Panc1 (cell line): Measurements from ENCODE around the gene TRAM2. TPM values are rescaled to one million over a fixed set of nuclear protein-coding genes. Genes with fewer than 3 reads are reported as not detected.
A peak's percentile ranks its signal among the peaks of the same experiment; 100 is the strongest.

Experiments
- ATAC-seq: fragments of 200-7000 bp; cut with Tn5 transposase; 2 replicates; pipeline ENCODE4 v1.9.1; 2020; ENCODE audit warnings: mild to moderate bottlenecking, moderate library complexity
- BruUV-seq: library from RNA; stranded (reverse); fragments of 400-500 nt; replicated peaks from 2 replicates; lab custom pipeline; 2021; lab: Mats Ljungman, UMichigan
- CTCF ChIA-PET: fragments of 300-600 bp; sonication (Branson Sonifier 250); formaldehyde crosslinking; loops from one replicate; lab custom pipeline; 2022; ENCODE audit warnings: antibody characterized with exemption; lab: Charles Lee
- POLR2A ChIA-PET: fragments of 300-600 bp; sonication (Branson Sonifier 250); formaldehyde crosslinking; loops from one replicate; lab custom pipeline; 2022; ENCODE audit warnings: antibody characterized with exemption; lab: Charles Lee
- DNase-seq: peaks from one replicate; pipeline ENCODE4 v3.0.0-alpha.2; 2010; ENCODE audit warnings: low read depth, low spot score
- H3K27ac ChIP-seq: 2 replicates; pipeline ENCODE4 v1.5.1; 2011; ENCODE audit warnings: mild to moderate bottlenecking, low read length, inconsistent platforms
- H3K27me3 ChIP-seq: fragments of 200-500 bp; sonication (Bioruptor generic); 2 replicates; pipeline ENCODE4 v1.6.0; 2014; ENCODE audit warnings: low read length, inconsistent platforms; ENCODE audit not compliant: control insufficient read depth, insufficient read depth
- H3K36me3 ChIP-seq: fragments of 200-500 bp; sonication (Bioruptor generic); 2 replicates; pipeline ENCODE4 v1.5.1; 2014; ENCODE audit warnings: inconsistent platforms, mild to moderate bottlenecking, low read length, moderate library complexity; ENCODE audit not compliant: control insufficient read depth, insufficient read depth
- H3K4me1 ChIP-seq: 2 replicates; pipeline ENCODE4 v1.5.1; 2011; ENCODE audit warnings: inconsistent platforms, mild to moderate bottlenecking, low read length, moderate library complexity; ENCODE audit not compliant: control insufficient read depth, insufficient read depth
- H3K4me3 ChIP-seq, 2 experiments: 2 replicates each; pipeline ENCODE4 v1.5.1; 2011 to 2012; ENCODE audit warnings: low read depth in 2 of 2, low read length in 2 of 2, mild to moderate bottlenecking in 2 of 2, inconsistent platforms in 1 of 2, moderate library complexity in 1 of 2
- H3K9me3 ChIP-seq: fragments of 200-500 bp; sonication (Bioruptor generic); 2 replicates; pipeline ENCODE4 v1.5.1; 2014; ENCODE audit warnings: low read depth, mild to moderate bottlenecking, inconsistent platforms, low read length, moderate library complexity; ENCODE audit not compliant: control insufficient read depth, insufficient read depth
- CTCF ChIP-seq: fragments of 450-650 bp; IDR thresholded peaks from 2 replicates; pipeline ENCODE4 v1.5.1; 2017; ENCODE audit warnings: mild to moderate bottlenecking
- POLR2AphosphoS5 ChIP-seq: IDR thresholded peaks from 2 replicates; pipeline ENCODE4 v1.6.1; 2012; ENCODE audit warnings: mild to moderate bottlenecking, low read depth, low read length, moderate library complexity
- REST ChIP-seq, 2 experiments: IDR thresholded peaks; 2 replicates each; pipeline ENCODE4 v1.6.1; 2011 to 2012; ENCODE audit warnings: low read depth in 2 of 2, control low read depth in 1 of 2, low read length in 1 of 2, mild to moderate bottlenecking in 1 of 2, moderate library complexity in 1 of 2; ENCODE audit not compliant: insufficient read depth in 1 of 2
- SIN3A ChIP-seq: IDR thresholded peaks from 2 replicates; pipeline ENCODE4 v1.6.1; 2012; ENCODE audit warnings: low read depth, mild to moderate bottlenecking, low read length, moderate library complexity, borderline replicate concordance; ENCODE audit not compliant: insufficient read depth
- TCF7L2 ChIP-seq: IDR thresholded peaks from 2 replicates; pipeline ENCODE4 v1.6.1; 2011; ENCODE audit warnings: mild to moderate bottlenecking, low read depth, low read length, inconsistent platforms
- in situ Hi-C: cut with HindIII; loops from 2 replicates; pipeline ENCODE4 v1.10.0; 2016; ENCODE audit warnings: low sequenced_read_pairs, low pct_unique_long_range_greater_than_20kb
- intact Hi-C: fragments of 100-400 bp; cut with micrococcal nuclease; formaldehyde crosslinking; loops from one replicate; pipeline ENCODE4 v1.10.0; 2022; ENCODE audit not compliant: unreplicated experiment
- total RNA-seq: library from RNA; stranded (reverse); gene quantifications from one replicate; pipeline ENCODE4 v1.2.1, GENCODE V29; 2021; ENCODE audit not compliant: unreplicated experiment

Gene TRAM2
- total RNA-seq, 1 experiment from 2014 or later, result 56.7 TPM

GRCh38 chr6:52538901-52539354 lies 37.9 kb downstream of the TRAM2 start:
- ChIA-PET CTCF (no interaction called here), POLR2A (no interaction called here)
- peak overlapping the region; percentile 64 for H3K27ac ChIP-seq

DNA sequence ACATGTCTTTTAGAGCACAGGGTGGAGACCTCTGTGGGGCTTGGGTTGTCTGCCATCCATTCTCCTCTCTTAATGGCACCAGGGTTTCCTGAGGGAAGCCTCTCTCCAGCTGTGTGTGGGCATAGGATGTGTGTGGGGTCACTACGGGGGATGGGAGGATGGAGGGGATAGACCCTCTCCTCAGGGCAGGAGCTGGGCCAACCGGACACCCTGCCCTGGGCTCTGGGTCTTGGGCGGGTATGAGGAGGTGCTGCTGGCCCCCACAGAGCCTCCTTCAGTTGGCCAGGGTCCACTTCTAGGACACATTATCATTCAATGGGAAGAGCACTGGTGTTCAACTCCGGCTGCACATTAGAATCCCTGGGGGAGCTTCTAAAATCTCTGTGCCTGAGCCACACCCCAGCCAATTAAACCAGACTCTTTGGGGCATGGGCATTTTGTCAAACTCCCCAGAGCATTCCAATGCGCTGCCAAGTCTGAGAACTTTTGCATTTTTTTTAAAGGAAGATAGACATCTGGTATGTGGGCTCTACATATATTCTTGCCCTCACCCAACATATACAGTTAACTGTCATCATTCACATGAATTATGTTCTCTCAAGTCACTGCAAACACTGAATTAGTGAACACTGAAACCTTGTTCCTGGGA lies 38.5 kb downstream of the TRAM2 start:
- in situ Hi-C loops (no loop called here), intact Hi-C loops (no loop called here)
- H3K27me3 ChIP-seq, result no peaks in the 10 kb centered on the region
- H3K27ac ChIP-seq, result peak overlapping the region; percentile 69
- POLR2A ChIA-PET, result no interaction called here
- no peak for TF ChIP-seq POLR2AphosphoS5
- ATAC-seq, result no peak
- no peak for DNase-seq
- no TSS peak for BruUV-seq
- H3K36me3 ChIP-seq, result no peaks in the 10 kb centered on the region; the same call in 1 of the 2 replicates
- peaks cover 69% of the 10 kb centered on the region for H3K4me1 ChIP-seq
- no peak overlapping the region for H3K4me3 ChIP-seq
- CTCF ChIA-PET, result no interaction called here
- no peaks in the 10 kb centered on the region for H3K9me3 ChIP-seq

More at GRCh38 chr6:52538901-52539354, 37.9 kb downstream of the TRAM2 start:
- intact Hi-C loops, result no loop called here
- Histone ChIP-seq H3K36me3 (no peaks in the 10 kb centered on the region), H3K9me3 (no peaks in the 10 kb centered on the region), H3K4me1 (peaks cover 74% of the 10 kb centered on the region), H3K4me3 (no peak overlapping the region), H3K27me3 (no peaks in the 10 kb centered on the region)
- in situ Hi-C loops, result no loop called here
- DNase-seq (no peak), ATAC-seq (no peak)
- TF ChIP-seq POLR2AphosphoS5, result no peak
- no peak for TF ChIP-seq TCF7L2
- no peak for TF ChIP-seq SIN3A
- TF ChIP-seq REST (IDR thresholded peaks at IDR 0.05; ENCODE audit: insufficient read depth in 1 of 2, low read depth in 2 of 2, low read length in 1 of 2), result no peak
- no peak for TF ChIP-seq CTCF
- no TSS peak for BruUV-seq
